Astrocyte (in vitro differentiated cells and primary cell): Measurements from ENCODE around the gene RNF5. TPM values are rescaled to one million over a fixed set of nuclear protein-coding genes. Genes with fewer than 3 reads are reported as not detected.

Experiments
- DNase-seq: peaks from one replicate; pipeline ENCODE4 v3.0.0-alpha.2; 2010; ENCODE audit warnings: low read depth
- FAIRE-seq: peaks from 2 replicates; lab custom pipeline; 2011; peaks lifted over from hg19 to GRCh38; lab: Jason Lieb, UNC
- H2AFZ ChIP-seq: 2 replicates; pipeline ENCODE4 v1.6.0; 2012; ENCODE audit warnings: low read depth, low read length, inconsistent platforms
- H3K27ac ChIP-seq: 2 replicates; pipeline ENCODE4 v1.5.1; 2011; ENCODE audit warnings: low read depth, low read length, inconsistent platforms
- H3K27me3 ChIP-seq: 2 replicates; pipeline ENCODE4 v1.6.0; 2011; ENCODE audit warnings: low read length, inconsistent platforms; ENCODE audit not compliant: insufficient read depth
- H3K36me3 ChIP-seq: 2 replicates; pipeline ENCODE4 v1.5.1; 2011; ENCODE audit warnings: low read length, inconsistent platforms; ENCODE audit not compliant: insufficient read depth
- H3K4me1 ChIP-seq: 2 replicates; pipeline ENCODE4 v1.5.1; 2011; ENCODE audit warnings: low read length, inconsistent platforms; ENCODE audit not compliant: insufficient read depth
- H3K4me2 ChIP-seq: 2 replicates; pipeline ENCODE4 v1.6.0; 2012; ENCODE audit warnings: low read length, inconsistent platforms
- H3K4me3 ChIP-seq: 2 replicates; pipeline ENCODE4 v1.5.1; 2011; ENCODE audit warnings: low read depth, mild to moderate bottlenecking, low read length, inconsistent platforms; ENCODE audit not compliant: insufficient read depth
- H3K79me2 ChIP-seq: 2 replicates; pipeline ENCODE4 v1.6.0; 2012; ENCODE audit warnings: mild to moderate bottlenecking, low read length, inconsistent platforms; ENCODE audit not compliant: insufficient read depth
- H3K9ac ChIP-seq: 2 replicates; pipeline ENCODE4 v1.6.0; 2012; ENCODE audit warnings: mild to moderate bottlenecking, low read length, inconsistent platforms
- H3K9me3 ChIP-seq: 2 replicates; pipeline ENCODE4 v1.5.1; 2012; ENCODE audit warnings: low read depth, mild to moderate bottlenecking, low read length, inconsistent platforms; ENCODE audit not compliant: insufficient read depth
- H4K20me1 ChIP-seq: 2 replicates; pipeline ENCODE4 v1.6.0; 2012; ENCODE audit warnings: low read length, inconsistent platforms; ENCODE audit not compliant: insufficient read depth
- H3K27ac Mint-ChIP-seq: one replicate; pipeline ENCODE4 v1.8.0; 2021; ENCODE audit warnings: mild to moderate bottlenecking, mixed read lengths; ENCODE audit not compliant: unreplicated experiment
- H3K27me3 Mint-ChIP-seq: one replicate; pipeline ENCODE4 v1.8.0; 2021; ENCODE audit warnings: low read depth, mixed read lengths; ENCODE audit not compliant: unreplicated experiment
- H3K36me3 Mint-ChIP-seq: one replicate; pipeline ENCODE4 v1.8.0; 2021; ENCODE audit warnings: low read depth, mixed read lengths; ENCODE audit not compliant: unreplicated experiment
- H3K4me1 Mint-ChIP-seq: one replicate; pipeline ENCODE4 v1.8.0; 2021; ENCODE audit warnings: low read depth, mixed read lengths; ENCODE audit not compliant: unreplicated experiment
- H3K4me3 Mint-ChIP-seq: one replicate; pipeline ENCODE4 v1.8.0; 2021; ENCODE audit warnings: mild to moderate bottlenecking, moderate library complexity, mixed read lengths; ENCODE audit not compliant: unreplicated experiment
- H3K9me3 Mint-ChIP-seq: one replicate; pipeline ENCODE4 v1.8.0; 2021; ENCODE audit warnings: mild to moderate bottlenecking, mixed read lengths; ENCODE audit not compliant: unreplicated experiment
- CTCF ChIP-seq: IDR thresholded peaks from 2 replicates; pipeline ENCODE4 v1.5.1; 2011; ENCODE audit warnings: low read depth, mild to moderate bottlenecking, inconsistent platforms, low read length, moderate library complexity; ENCODE audit not compliant: insufficient read depth
- EZH2 ChIP-seq: IDR thresholded peaks from 2 replicates; pipeline ENCODE4 v1.6.1; 2012; ENCODE audit warnings: mild to moderate bottlenecking, low read length, inconsistent platforms; ENCODE audit not compliant: insufficient read depth
- total RNA-seq: library from RNA; stranded (reverse); gene quantifications from 2 replicates; pipeline ENCODE4 v1.2.1, GENCODE V29; 2021

Gene RNF5
- total RNA-seq, 1 donor from 2014 or later: 59.0 TPM

- Histone ChIP-seq H3K27ac (peak overlapping the region; percentile 100), H4K20me1 (no peaks in the 10 kb centered on the region), H3K27me3 (no peaks in the 10 kb centered on the region), H3K4me3 (peak overlapping the region; percentile 81), H3K4me2 (peak overlapping the region; percentile 94), H3K4me1 (peaks cover 21% of the 10 kb centered on the region), H3K9ac (peak overlapping the region; percentile 99), H3K79me2 (peaks cover 9% of the 10 kb centered on the region), H3K9me3 (no peaks in the 10 kb centered on the region), H2AFZ (peak overlapping the region; percentile 79), H3K36me3 (no peaks in the 10 kb centered on the region)
- peaks cover 21% of the 10 kb centered on the region for H3K4me1 Mint-ChIP-seq
- H3K9me3 Mint-ChIP-seq: no peaks in the 10 kb centered on the region
- H3K27me3 Mint-ChIP-seq: peaks cover 4% of the 10 kb centered on the region
- FAIRE-seq: no peak
- H3K27ac Mint-ChIP-seq: peak overlapping the region; percentile 100
- H3K36me3 Mint-ChIP-seq: no peaks in the 10 kb centered on the region
- peak overlapping the region; percentile 93 for H3K4me3 Mint-ChIP-seq
- no peak for TF ChIP-seq EZH2
- TF ChIP-seq CTCF: no peak
- peak; percentile 85 for DNase-seq
These were observed 17.9 kb downstream of the RNF5 start for GRCh38 chr6:32195902-32196681.

- Mint-ChIP-seq H3K27me3 (peaks cover 4% of the 10 kb centered on the region), H3K27ac (peak overlapping the region; percentile 100), H3K4me3 (peak overlapping the region; percentile 93), H3K4me1 (peaks cover 18% of the 10 kb centered on the region), H3K36me3 (no peaks in the 10 kb centered on the region), H3K9me3 (no peaks in the 10 kb centered on the region)
- peaks cover 21% of the 10 kb centered on the region for H3K4me1 ChIP-seq
- H3K27me3 ChIP-seq: no peaks in the 10 kb centered on the region
- H3K9ac ChIP-seq: peak overlapping the region; percentile 99
- no peak for FAIRE-seq
- peak overlapping the region; percentile 100 for H3K27ac ChIP-seq
- no peaks in the 10 kb centered on the region for H4K20me1 ChIP-seq
- peaks cover 2% of the 10 kb centered on the region for H3K79me2 ChIP-seq
- H2AFZ ChIP-seq: peak overlapping the region; percentile 79
- DNase-seq: peak; percentile 6
- peak overlapping the region; percentile 81 for H3K4me3 ChIP-seq
- TF ChIP-seq CTCF (no peak), EZH2 (no peak)
- no peaks in the 10 kb centered on the region for H3K9me3 ChIP-seq
- H3K4me2 ChIP-seq: peak overlapping the region; percentile 94
- no peaks in the 10 kb centered on the region for H3K36me3 ChIP-seq
These were observed 18.7 kb downstream of the RNF5 start for GRCh38 chr6:32196682-32197616.
